Adrenal gland (tissue), 12 donors: ENCODE results near the gene KIF24. TPM values are rescaled to one million over a fixed set of nuclear protein-coding genes. Genes with fewer than 3 reads are reported as not detected.
"Not testable (repeated sequence)": the region's sequence is repeated elsewhere in the genome, so short reads cannot be mapped to it uniquely, and the experiment has no call there.

Source experiments
- DNase-seq, 7 donors: peaks; one replicate each; pipeline ENCODE4 v3.0.0-alpha.2; 2019 to 2020
- H3K27ac ChIP-seq, 5 donors: fragments of 200-600 bp; sonication (generic) in 4 of 5; 1 replicate in 3 of 5; 2 replicates in 2 of 5; pipeline versions ENCODE4 v1.5.1 to v1.8.0; 2016 to 2020; ENCODE audit warnings: mild to moderate bottlenecking in 1 of 5
- H3K27me3 ChIP-seq: fragments of 200-600 bp; 2 replicates; pipeline ENCODE4 v1.8.0; 2021
- H3K36me3 ChIP-seq, 2 donors: fragments of 200-600 bp; replicated peaks in 1 of 2; 1 replicate in 1 of 2; 2 replicates in 1 of 2; pipeline versions ENCODE4 v1.5.1 to v1.8.0; 2018 to 2022
- H3K4me1 ChIP-seq, 2 donors: fragments of 200-600 bp; replicated peaks in 1 of 2; 1 replicate in 1 of 2; 2 replicates in 1 of 2; pipeline versions ENCODE4 v1.5.1 to v1.8.0; 2018 to 2021
- H3K4me3 ChIP-seq, 4 donors: fragments of 200-600 bp; sonication (generic) in 3 of 4; one replicate each; pipeline ENCODE4 v1.5.1; 2016 to 2018
- H3K9me3 ChIP-seq, 3 donors: fragments of 200-600 bp; sonication (generic) in 1 of 3; replicated peaks in 1 of 3; 1 replicate in 2 of 3; 2 replicates in 1 of 3; pipeline versions ENCODE4 v1.5.1 to v1.8.0; 2016 to 2021
- POLR2A ChIP-seq, 2 donors: fragments of 450-650 bp; IDR thresholded peaks; one replicate each; pipeline ENCODE4 v1.6.1; 2017; ENCODE audit warnings: antibody characterized with exemption in 2 of 2, mild to moderate bottlenecking in 2 of 2, moderate library complexity in 1 of 2
- WGBS, 4 donors: extraction: QIAGEN DNeasy Blood & Tissue Kit in 2 of 4; methylation state at CpG; one replicate each; pipeline versions ENCODE4 v1.1.5 to v1.1.7; 2013 to 2017; 5-methylcytosine and 5-hydroxymethylcytosine counted together
- intact Hi-C, 2 donors: fragments of 100-400 bp; cut with DNase I; formaldehyde crosslinking; loops; one replicate each; pipeline versions ENCODE4 v1.14.1 to v1.15.0; 2022 to 2023
- polyA plus RNA-seq, 3 donors: library from polyadenylated mRNA; stranded (reverse); fragments of 200-250 nt in 2 of 3; fragments of 350-450 nt in 1 of 3; fragmentation: Illumina TruSeq in 1 of 3; extraction: RNeasy Lipid Tissue Mini Kit (QIAGEN cat#74804) in 1 of 3; gene quantifications; one replicate each; pipeline ENCODE4 v1.2.3, GENCODE V29; 2013 to 2014
- total RNA-seq, 9 donors: library from RNA; depleted of rRNA in 4 of 9; stranded (reverse); fragments of >200 nt in 4 of 9; fragments of 120-200 nt in 1 of 9; fragmentation: NEBNext Ultra II Directional in 1 of 9; extraction: Animal tissue kit (Norgen Biotek cat#: 25700) in 1 of 9; gene quantifications; one replicate each; pipeline versions ENCODE4 v1.1.0 to v1.2.4, GENCODE V29; 2013 to 2023
- TF ChIP-seq, protein P1 (sequence below), 6 experiments: fragments of 450-650 bp in 4 of 6; fragments of 200-600 bp in 2 of 6; sonication (generic) in 1 of 6; IDR thresholded peaks; 1 replicate in 5 of 6; 2 replicates in 1 of 6; pipeline versions ENCODE4 v1.5.1 to v1.8.0; 2016 to 2021; ENCODE audit warnings: antibody characterized with exemption in 6 of 6, mild to moderate bottlenecking in 2 of 6, moderate library complexity in 1 of 6
- donor health status: healthy with polysubstance abuse.
- donor health status: Bipolar disorder and iron deficiency.
- donor health status: DM: yes; HTN: yes; CAD: no.
- donor health status: DM: no; HTN: no; CAD: no.
- donor health status: DM: no; HTN: no; CAD: no.
- donor health status: DM: yes; HTN: yes; CAD: no.

KIF24 gene
- total and polyA plus RNA-seq, 12 donors = 0.57 to 2.7 (median 1.2) TPM

- peak in 1 of 2 donors; percentile 44 for TF ChIP-seq POLR2A (IDR thresholded peaks at IDR 0.05)
- TF ChIP-seq, protein P1, sequence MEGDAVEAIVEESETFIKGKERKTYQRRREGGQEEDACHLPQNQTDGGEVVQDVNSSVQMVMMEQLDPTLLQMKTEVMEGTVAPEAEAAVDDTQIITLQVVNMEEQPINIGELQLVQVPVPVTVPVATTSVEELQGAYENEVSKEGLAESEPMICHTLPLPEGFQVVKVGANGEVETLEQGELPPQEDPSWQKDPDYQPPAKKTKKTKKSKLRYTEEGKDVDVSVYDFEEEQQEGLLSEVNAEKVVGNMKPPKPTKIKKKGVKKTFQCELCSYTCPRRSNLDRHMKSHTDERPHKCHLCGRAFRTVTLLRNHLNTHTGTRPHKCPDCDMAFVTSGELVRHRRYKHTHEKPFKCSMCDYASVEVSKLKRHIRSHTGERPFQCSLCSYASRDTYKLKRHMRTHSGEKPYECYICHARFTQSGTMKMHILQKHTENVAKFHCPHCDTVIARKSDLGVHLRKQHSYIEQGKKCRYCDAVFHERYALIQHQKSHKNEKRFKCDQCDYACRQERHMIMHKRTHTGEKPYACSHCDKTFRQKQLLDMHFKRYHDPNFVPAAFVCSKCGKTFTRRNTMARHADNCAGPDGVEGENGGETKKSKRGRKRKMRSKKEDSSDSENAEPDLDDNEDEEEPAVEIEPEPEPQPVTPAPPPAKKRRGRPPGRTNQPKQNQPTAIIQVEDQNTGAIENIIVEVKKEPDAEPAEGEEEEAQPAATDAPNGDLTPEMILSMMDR (IDR thresholded peaks at IDR 0.05) = no peak
- WGBS, 4 donors = 24 to 74% (median 34%) methylated on average over 4 to 5 of the region's 5 CpGs
- Histone ChIP-seq H3K36me3 (peaks cover 0 to 20% of the 10 kb centered on the region in 2 donors), H3K4me3 (no peak overlapping the region), H3K27ac (peak overlapping the region; percentile 70 to 81 (median 80)), H3K27me3 (no peaks in the 10 kb centered on the region), H3K4me1 (peaks cover 19 to 27% of the 10 kb centered on the region in 2 donors), H3K9me3 (no peaks in the 10 kb centered on the region)
- intact Hi-C loops = no loop called here
- DNase-seq = peak; percentile 81 to 92 (median 90)
Measured at GRCh38 chr9:34343090-34343489, 14.0 kb upstream of the KIF24 start.

DNA sequence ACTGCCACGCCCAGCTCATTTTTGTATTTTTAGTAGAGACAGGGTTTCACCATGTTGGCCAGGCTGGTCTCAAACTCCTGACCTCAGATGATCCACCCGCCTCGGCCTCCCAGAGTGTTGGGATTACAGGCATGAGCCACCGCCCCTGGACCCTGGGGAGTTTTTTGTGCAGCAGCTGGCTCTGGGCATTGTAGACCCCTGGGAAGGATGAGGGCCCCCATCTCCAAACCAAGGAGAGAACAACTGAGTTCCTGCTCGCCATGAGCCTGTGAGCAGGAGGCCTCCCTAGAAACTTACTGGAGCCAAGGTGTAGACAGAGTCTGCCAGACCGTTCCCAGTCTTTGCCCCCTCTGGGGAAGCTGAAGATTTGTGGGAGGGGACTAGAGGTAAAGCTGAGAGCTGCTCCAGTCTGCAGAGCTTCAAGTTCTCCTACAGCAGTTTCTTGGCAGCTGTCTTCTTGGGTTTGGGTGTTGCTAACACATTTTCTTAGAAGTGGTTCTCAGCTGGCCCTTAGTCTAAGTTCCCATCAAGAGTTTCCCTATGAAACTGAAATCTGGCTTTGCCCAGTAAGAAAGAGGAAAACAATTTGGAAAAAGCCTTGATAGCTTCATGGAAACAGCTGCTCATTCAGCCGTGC lies 12.7 kb upstream of the KIF24 start:
- WGBS, 4 donors = 85 to 93% (median 89%) methylated on average over 5 to 7 of the region's 7 CpGs
- H3K27me3 ChIP-seq = no peaks in the 10 kb centered on the region
- intact Hi-C loops = no loop called here
- H3K4me3 ChIP-seq = no peak overlapping the region
- no peaks in the 10 kb centered on the region for H3K9me3 ChIP-seq
- peak in 1 of 7 donors; percentile 30 for DNase-seq
- peaks cover 19 to 27% of the 10 kb centered on the region in 2 donors for H3K4me1 ChIP-seq
- H3K36me3 ChIP-seq = peaks cover 0 to 20% of the 10 kb centered on the region in 2 donors
- peak overlapping the region in 4 of 5 donors; percentile 30 to 81 (median 76) for H3K27ac ChIP-seq
- TF ChIP-seq, protein P1 (IDR thresholded peaks at IDR 0.05) = no peak
- no peak for TF ChIP-seq POLR2A (IDR thresholded peaks at IDR 0.05)

DNA sequence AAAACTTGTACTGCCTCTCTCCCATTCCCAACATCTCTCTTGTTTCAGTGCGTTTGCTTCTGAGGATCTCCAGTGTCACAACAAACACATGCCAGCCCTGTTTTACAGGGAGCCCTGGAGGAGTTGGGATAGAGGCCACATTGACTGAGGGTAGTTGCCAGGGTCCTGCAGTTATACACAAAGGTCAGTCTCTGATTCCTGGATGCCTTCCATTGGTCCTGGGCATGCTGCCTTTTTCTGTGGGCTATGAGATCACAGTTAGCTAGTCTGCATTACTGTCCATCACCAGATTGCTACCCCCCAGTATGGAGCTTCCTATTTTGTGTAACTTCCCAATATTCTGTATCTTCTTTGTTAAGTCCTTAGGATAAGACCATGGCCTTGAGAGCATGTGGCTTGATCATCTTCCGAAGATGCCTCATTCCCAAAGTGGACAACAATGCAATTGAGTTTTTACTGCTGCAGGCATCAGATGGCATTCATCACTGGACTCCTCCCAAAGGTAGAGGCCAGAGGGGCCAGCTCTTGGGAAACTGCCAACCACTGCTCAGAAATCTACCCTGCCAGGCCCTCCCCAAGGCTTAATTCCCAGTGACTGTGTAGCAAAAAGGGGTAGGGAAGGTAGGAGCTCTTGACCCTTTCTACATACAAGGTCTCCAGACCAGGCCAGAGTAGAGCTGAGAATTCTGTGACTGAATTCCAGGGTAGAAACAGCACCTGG lies 9.8 kb upstream of the KIF24 start:
- Histone ChIP-seq H3K36me3 (peaks cover 0 to 20% of the 10 kb centered on the region in 2 donors), H3K9me3 (no peaks in the 10 kb centered on the region), H3K27me3 (no peaks in the 10 kb centered on the region), H3K4me3 (no peak overlapping the region), H3K4me1 (peaks cover 13 to 20% of the 10 kb centered on the region in 2 donors), H3K27ac (no peak overlapping the region)
- no peak for DNase-seq
- TF ChIP-seq, protein P1 (IDR thresholded peaks at IDR 0.05) = no peak
- no peak for TF ChIP-seq POLR2A (IDR thresholded peaks at IDR 0.05)
- intact Hi-C loops = loop anchor here in 1 of 2 donors (5.0 to 10.0 kb wide), 2 partner anchors 38 to 266 kb away; partner anchors contain the start of gene MYORG
- WGBS, 4 donors = 72 to 86% (median 81%) methylated on average over 2 of the region's 2 CpGs

DNA sequence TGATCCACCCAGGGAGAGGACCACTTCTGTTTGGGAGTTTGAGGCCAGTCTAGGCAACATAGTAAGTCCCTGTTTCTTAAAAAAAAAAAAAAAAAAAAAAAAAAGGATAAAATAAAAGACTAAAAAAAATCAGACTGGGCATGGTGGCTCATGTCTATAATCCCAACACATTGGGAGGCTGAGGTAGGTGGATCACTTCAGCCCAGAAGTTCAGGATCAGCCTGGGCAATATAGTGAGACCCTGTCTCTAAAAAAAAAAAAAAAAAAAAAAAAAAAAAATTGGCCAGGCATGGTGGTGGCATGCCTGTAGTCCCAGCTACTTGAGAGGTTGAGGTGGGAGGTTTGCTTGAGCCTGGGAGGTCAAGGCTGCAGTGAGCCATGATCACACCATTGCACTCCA lies 9.0 kb upstream of the KIF24 start:
- not testable (repeated sequence) for H3K4me3 ChIP-seq, H3K9me3 ChIP-seq, H3K27me3 ChIP-seq, DNase-seq, H3K27ac ChIP-seq
- intact Hi-C loops = loop anchor here in 1 of 2 donors (5.0 to 10.0 kb wide), 2 partner anchors 39 to 267 kb away; partner anchors contain the start of gene MYORG
- H3K36me3 ChIP-seq = peaks cover 0 to 20% of the 10 kb centered on the region in 2 donors
- H3K4me1 ChIP-seq = peaks cover 6 to 17% of the 10 kb centered on the region in 2 donors
